ENCODE results near the gene TMEM178A. TPM values are rescaled to one million over a fixed set of nuclear protein-coding genes. Genes with fewer than 3 reads are reported as not detected.
"Not testable (repeated sequence)": the region's sequence is repeated elsewhere in the genome, so short reads cannot be mapped to it uniquely, and the experiment has no call there.

The TMEM178A gene
- total RNA-seq, 2 donors from 2014 or later: 4.9 to 7.8 TPM

DNA sequence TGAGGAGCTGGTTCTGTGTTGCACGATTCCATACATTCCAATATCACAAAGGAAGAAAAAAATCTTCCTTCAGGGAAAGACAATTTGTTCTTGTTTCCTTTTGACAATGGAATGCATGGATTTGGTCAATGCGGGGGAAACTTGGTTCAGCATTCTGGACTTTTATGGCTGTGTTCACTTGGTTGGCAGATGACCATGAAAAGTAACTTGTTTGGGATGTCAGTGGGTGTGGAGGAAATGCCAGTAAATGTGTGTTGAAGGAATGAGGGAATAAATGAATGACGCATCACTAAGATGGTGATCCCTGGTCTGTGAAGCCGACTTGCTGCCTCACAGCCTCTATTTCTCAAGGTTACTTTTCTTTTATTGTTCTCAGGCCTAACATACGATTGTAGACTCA lies 59.7 kb downstream of the TMEM178A start:
- no peak for DNase-seq
- Histone ChIP-seq H3K27ac (no peak overlapping the region), H3K4me3 (no peak overlapping the region), H3K27me3 (no peaks in the 10 kb centered on the region), H3K4me1 (no peaks in the 10 kb centered on the region), H3K9me3 (no peaks in the 10 kb centered on the region), H3K36me3 (replicated peaks in 1 of 2; ENCODE audit: insufficient read depth in 1 of 2, low read depth in 2 of 2) (no peaks in the 10 kb centered on the region)
- no peak for ATAC-seq
- 82 to 83% methylated on average over 5 of the region's 5 CpGs for WGBS, 2 donors
- TF ChIP-seq, protein P1, sequence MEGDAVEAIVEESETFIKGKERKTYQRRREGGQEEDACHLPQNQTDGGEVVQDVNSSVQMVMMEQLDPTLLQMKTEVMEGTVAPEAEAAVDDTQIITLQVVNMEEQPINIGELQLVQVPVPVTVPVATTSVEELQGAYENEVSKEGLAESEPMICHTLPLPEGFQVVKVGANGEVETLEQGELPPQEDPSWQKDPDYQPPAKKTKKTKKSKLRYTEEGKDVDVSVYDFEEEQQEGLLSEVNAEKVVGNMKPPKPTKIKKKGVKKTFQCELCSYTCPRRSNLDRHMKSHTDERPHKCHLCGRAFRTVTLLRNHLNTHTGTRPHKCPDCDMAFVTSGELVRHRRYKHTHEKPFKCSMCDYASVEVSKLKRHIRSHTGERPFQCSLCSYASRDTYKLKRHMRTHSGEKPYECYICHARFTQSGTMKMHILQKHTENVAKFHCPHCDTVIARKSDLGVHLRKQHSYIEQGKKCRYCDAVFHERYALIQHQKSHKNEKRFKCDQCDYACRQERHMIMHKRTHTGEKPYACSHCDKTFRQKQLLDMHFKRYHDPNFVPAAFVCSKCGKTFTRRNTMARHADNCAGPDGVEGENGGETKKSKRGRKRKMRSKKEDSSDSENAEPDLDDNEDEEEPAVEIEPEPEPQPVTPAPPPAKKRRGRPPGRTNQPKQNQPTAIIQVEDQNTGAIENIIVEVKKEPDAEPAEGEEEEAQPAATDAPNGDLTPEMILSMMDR (IDR thresholded peaks at IDR 0.05): no peak
- intact Hi-C loops (cut with DNase I): no loop called here

DNA sequence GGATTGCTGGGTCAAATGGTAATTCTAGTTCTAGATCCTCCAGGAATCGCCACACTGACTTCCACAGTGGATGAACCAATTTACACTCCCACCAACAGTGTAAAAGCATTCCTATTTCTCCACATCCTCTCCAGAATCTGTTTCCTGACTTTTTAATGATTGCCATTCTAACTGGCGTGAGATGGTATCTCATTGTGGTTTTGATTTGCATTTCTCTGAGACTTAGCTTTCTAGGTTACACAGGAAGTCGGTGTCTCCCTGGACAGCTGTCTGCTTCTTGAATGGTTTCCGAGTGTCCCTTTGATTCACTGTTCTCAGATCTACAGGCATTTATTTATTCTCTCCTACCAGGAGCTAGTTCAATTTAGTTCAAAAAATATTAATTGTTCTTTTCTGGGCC lies 62.4 kb downstream of the TMEM178A start:
- H3K4me3 ChIP-seq; intact Hi-C loops (cut with DNase I); H3K4me1 ChIP-seq; ATAC-seq; H3K27ac ChIP-seq; H3K27me3 ChIP-seq; H3K36me3 ChIP-seq (replicated peaks in 1 of 2; ENCODE audit: insufficient read depth in 1 of 2, low read depth in 2 of 2); DNase-seq; H3K9me3 ChIP-seq: not testable (repeated sequence)
- WGBS, 2 donors: 81 to 92% methylated on average over 4 of the region's 4 CpGs

DNA sequence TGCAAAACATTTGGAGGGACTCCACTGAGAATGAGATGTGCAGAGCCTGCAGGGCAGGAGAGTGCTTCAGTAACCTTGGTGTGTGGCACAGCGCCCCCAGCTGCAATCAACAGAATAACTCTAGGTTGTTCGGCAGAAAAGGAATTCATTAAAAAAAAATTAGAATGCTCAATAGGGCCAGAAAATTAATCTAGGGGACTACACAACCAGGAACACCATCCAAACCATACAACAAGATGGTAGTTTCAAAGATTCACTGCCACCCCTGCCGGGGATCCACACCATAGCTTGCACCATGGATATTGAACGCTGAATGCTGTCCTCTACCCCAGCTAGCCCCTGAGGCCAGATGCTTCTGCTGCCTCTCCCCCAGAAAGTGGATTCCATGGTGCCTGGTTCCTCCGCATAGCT lies 63.2 kb downstream of the TMEM178A start:
- no peak for TF ChIP-seq POLR2A (IDR thresholded peaks at IDR 0.05)
- TF ChIP-seq, protein P1 (IDR thresholded peaks at IDR 0.05): peak; percentile 7 to 56 (median 51)
- Histone ChIP-seq H3K27me3 (no peaks in the 10 kb centered on the region), H3K4me1 (no peaks in the 10 kb centered on the region), H3K36me3 (replicated peaks in 1 of 2; ENCODE audit: insufficient read depth in 1 of 2, low read depth in 2 of 2) (no peaks in the 10 kb centered on the region), H3K4me3 (no peak overlapping the region), H3K27ac (no peak overlapping the region), H3K9me3 (no peaks in the 10 kb centered on the region)
- ATAC-seq: no peak
- intact Hi-C loops (cut with DNase I): no loop called here
- peak; percentile 33 to 58 (median 39) for DNase-seq
- WGBS, 2 donors: 58 to 62% methylated on average over 5 of the region's 5 CpGs

DNA sequence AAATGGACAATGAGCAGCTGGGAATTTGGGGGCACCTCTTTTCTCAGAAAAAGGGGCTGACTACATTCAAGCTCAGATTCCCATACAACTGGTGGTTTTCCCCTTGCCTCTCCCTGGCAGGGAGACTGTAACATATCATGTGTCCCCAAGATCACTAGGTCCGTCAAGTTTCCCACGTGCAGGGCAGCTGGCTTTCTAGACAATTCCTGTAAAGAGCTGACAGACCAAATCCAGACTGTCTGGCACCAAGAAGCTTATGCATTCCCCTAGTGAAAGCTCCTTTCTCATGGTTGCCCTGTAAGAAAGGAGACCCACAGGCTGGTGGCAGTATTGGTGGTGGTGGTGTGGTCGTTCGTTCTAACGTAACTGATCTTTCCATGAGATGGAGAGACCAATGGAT lies 64.6 kb downstream of the TMEM178A start:
- no peaks in the 10 kb centered on the region for H3K4me1 ChIP-seq

DNA sequence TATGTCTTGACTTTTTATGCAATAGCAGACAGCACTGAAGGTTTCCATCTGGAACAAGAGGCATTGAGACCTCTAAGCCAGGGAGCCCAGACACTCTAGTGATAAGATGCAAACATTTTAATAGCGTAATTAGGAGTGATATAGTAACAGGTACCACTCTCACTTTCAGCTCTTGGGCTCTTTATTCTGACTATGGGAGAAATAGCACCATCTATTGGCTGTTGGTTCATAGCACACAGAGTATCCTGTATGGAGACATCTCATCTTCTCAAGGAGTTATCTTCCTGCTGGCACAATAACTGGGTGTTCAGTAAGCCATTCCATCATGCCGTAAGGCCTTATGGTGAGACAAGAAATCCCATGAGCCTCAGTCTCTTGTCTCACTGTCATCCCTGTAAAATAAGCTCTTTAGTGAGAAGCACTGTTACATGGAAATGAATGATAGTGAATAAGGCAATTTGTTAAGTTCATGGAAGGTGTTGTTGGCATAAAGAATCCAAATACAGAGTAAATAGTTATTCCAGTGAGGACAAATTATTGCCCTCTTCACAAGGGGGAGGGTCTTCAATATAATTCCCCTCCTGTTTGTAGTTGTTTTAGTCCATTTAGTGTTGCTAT lies 65.1 kb downstream of the TMEM178A start:
- Histone ChIP-seq H3K9me3 (no peaks in the 10 kb centered on the region), H3K4me3 (no peak overlapping the region), H3K4me1 (no peaks in the 10 kb centered on the region), H3K36me3 (replicated peaks in 1 of 2; ENCODE audit: insufficient read depth in 1 of 2, low read depth in 2 of 2) (no peaks in the 10 kb centered on the region), H3K27ac (no peak overlapping the region), H3K27me3 (no peaks in the 10 kb centered on the region)
- intact Hi-C loops (cut with DNase I): no loop called here
- DNase-seq (no peak), ATAC-seq (no peak)
- no peak for TF ChIP-seq POLR2A (IDR thresholded peaks at IDR 0.05)
- TF ChIP-seq, protein P1 (IDR thresholded peaks at IDR 0.05): peak; percentile 6 to 42 (median 34)
- 70 to 83% methylated on average over 2 of the region's 2 CpGs for WGBS, 2 donors

More for the DNA sequence above, 64.6 kb downstream of the TMEM178A start:
- WGBS, 2 donors: 70 to 91% methylated on average over 4 to 5 of the region's 5 CpGs
- Histone ChIP-seq H3K36me3 (replicated peaks in 1 of 2; ENCODE audit: insufficient read depth in 1 of 2, low read depth in 2 of 2) (no peaks in the 10 kb centered on the region), H3K27me3 (no peaks in the 10 kb centered on the region), H3K9me3 (no peaks in the 10 kb centered on the region), H3K4me3 (no peak overlapping the region), H3K27ac (no peak overlapping the region)
- intact Hi-C loops (cut with DNase I): no loop called here
- ATAC-seq: no peak
- TF ChIP-seq POLR2A (IDR thresholded peaks at IDR 0.05): no peak
- TF ChIP-seq, protein P1 (IDR thresholded peaks at IDR 0.05): no peak
- DNase-seq: no peak
